GM06990 (cell line): ENCODE results near the gene ZNF536.

Source experiments
- DNase-seq: peaks from one replicate; pipeline ENCODE4 v3.0.0-alpha.2; 2011; ENCODE audit not compliant: insufficient read length; ENCODE audit errors: extremely low read depth
- H3K27me3 ChIP-seq: replicated peaks from 2 replicates; pipeline ENCODE4 v1.6.0; 2011; ENCODE audit warnings: low read length; ENCODE audit not compliant: control insufficient read depth, insufficient read depth
- H3K36me3 ChIP-seq: 2 replicates; pipeline ENCODE4 v1.5.1; 2011; ENCODE audit warnings: low read length; ENCODE audit not compliant: control insufficient read depth, insufficient read depth
- H3K4me3 ChIP-seq: replicated peaks from 2 replicates; pipeline ENCODE4 v1.5.1; 2011; ENCODE audit warnings: low read depth, mild to moderate bottlenecking, control low read depth, low read length
- TF ChIP-seq, protein P1 (sequence below): IDR thresholded peaks from 2 replicates; pipeline ENCODE4 v1.5.1; 2011; ENCODE audit warnings: low read length, control low read depth, mild to moderate bottlenecking, inconsistent platforms; ENCODE audit not compliant: insufficient read depth, poor library complexity, severe bottlenecking

ZNF536 gene

DNA sequence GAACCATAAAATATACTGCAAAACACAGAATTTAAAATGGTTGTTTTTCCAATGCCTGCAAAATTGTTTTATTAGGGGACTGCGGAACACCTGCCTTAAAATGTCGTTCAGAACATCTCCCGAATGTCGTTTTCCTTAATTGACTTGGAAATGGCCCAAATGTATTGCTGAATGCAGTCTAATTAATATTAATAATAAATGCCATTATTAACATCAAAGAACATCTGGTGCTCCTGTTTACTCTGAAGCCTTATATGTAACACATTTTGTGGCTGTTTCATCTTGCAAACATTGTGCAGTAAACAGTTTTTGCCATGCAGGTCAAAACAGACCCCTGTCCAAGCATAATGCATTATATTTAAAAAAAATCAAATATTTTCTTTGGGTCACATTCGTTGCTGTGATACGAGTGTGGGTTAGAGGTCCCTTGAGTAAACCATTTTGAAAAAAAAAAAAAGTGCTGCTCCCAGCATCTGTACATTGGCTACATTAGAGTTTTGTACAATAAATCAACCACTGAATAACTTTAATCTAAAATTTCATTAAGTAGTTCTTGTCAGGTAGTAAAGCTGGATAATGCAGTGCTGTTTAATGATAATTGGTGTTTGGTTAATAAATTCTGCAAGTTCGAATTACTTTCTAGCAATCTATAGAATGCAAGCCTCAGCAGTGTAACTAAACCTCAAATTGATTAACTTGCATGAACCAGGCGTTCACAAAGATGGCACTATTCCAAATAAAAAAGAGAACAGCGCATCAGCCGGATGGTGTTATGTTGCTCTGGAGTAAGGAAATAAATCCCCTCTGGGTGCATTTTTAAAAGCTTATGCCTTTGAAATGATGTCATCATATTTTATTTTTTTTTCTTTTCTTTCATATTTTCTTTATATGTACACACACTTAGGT is 140.2 kb downstream of the ZNF536 start:
- no peak overlapping the region for H3K4me3 ChIP-seq
- DNase-seq: no peak
- TF ChIP-seq, protein P1, sequence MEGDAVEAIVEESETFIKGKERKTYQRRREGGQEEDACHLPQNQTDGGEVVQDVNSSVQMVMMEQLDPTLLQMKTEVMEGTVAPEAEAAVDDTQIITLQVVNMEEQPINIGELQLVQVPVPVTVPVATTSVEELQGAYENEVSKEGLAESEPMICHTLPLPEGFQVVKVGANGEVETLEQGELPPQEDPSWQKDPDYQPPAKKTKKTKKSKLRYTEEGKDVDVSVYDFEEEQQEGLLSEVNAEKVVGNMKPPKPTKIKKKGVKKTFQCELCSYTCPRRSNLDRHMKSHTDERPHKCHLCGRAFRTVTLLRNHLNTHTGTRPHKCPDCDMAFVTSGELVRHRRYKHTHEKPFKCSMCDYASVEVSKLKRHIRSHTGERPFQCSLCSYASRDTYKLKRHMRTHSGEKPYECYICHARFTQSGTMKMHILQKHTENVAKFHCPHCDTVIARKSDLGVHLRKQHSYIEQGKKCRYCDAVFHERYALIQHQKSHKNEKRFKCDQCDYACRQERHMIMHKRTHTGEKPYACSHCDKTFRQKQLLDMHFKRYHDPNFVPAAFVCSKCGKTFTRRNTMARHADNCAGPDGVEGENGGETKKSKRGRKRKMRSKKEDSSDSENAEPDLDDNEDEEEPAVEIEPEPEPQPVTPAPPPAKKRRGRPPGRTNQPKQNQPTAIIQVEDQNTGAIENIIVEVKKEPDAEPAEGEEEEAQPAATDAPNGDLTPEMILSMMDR: no peak
- H3K27me3 ChIP-seq: no peaks in the 10 kb centered on the region
- no peaks in the 10 kb centered on the region for H3K36me3 ChIP-seq

DNA sequence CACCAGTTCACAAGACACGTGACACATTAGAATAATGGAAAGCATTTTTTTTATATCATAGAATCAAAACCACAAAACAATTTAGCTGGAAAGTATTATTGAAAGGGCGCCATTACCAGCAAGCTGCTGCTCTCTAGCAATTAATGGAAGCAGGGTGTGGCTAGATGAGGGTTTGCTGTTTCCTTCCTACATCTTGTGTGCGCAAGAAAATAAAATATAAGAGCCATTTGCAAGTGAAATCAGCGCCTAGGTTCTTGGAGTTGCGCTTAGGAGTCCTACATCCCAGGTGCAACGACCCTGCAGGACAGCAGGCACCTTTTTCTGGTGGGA is 140.9 kb downstream of the ZNF536 start:
- TF ChIP-seq, protein P1: no peak
- Histone ChIP-seq H3K27me3 (no peaks in the 10 kb centered on the region), H3K36me3 (no peaks in the 10 kb centered on the region), H3K4me3 (no peak overlapping the region)
- no peak for DNase-seq

DNA sequence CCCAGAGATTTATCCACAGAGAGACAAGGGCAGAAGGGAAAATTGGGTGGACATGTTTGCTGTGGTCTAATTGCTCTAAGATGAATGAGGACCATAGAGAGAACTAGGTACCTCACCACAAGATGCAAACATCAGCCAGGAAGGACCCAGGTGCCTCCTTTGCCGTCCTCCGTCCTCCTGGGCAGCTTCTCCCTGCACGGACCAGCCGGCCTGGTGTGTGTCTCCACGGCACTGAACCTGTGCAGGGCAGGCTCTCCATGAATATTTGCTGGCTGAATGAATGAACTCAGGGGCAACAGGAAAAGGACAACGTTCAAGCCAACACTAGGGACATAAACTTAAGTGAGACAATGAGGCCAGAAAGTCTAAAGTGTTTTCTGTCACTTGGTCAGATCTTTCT is 143.9 kb downstream of the ZNF536 start:
- H3K36me3 ChIP-seq: no peaks in the 10 kb centered on the region
- no peaks in the 10 kb centered on the region for H3K27me3 ChIP-seq
- TF ChIP-seq, protein P1: no peak
- DNase-seq: no peak
- H3K4me3 ChIP-seq: no peak overlapping the region

DNA sequence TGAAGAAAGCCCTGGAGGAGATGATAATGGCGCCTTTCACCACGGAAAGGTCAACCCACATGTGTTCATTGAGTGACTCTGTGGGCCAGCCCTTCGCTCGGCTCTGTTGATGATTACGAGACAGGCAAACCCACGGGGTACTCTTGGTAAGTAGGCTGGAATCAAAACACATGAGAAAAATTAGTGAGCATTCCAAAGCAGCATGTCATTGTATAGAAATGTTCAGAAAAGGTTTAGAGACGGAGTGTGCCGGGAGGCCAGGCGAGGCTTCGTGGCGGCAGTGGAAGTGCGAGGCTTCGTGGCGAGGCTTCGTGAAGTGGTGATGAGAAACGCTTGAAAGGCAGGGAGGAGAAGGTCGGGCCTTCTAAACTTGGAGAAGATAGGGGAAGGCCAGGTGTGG is 144.3 kb downstream of the ZNF536 start:
- TF ChIP-seq, protein P1: no peak
- no peak overlapping the region for H3K4me3 ChIP-seq

DNA sequence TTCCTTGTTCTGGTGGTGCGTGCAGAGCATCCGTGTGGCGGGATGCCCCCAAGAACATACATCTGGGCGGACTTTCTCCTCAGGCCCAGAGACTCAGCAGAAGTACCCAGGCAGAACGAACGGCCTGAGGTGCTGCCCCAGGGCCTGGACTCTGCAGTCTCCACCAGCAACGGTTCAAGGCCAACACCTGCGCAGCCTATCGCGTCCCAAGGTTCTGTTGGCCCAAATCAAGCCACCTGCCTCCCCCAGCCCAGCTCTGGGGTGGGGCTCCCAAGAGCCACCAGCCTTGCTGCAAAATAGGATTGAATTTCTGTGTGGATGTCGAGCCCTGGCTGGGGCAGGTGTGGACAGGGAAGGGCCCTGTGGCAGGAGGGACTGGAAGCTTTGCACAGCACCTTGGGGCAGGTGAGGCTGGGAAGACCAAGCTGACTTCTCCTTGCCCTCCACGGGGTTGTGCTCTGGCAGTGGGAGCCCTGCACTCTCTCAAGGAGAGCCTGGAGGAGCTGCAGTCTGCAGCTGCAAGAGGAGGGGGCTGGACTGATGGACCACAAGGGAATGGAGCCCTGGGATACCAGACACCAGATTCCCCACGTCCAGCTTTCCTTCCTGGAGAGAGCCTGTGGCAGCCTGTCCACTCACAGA is 146.9 kb downstream of the ZNF536 start:
- no peaks in the 10 kb centered on the region for H3K36me3 ChIP-seq
- TF ChIP-seq, protein P1: no peak
- H3K27me3 ChIP-seq: no peaks in the 10 kb centered on the region
- H3K4me3 ChIP-seq: no peak overlapping the region
- DNase-seq: no peak

More for the DNA sequence above, 144.3 kb downstream of the ZNF536 start:
- no peak for DNase-seq
- Histone ChIP-seq H3K36me3 (no peaks in the 10 kb centered on the region), H3K27me3 (no peaks in the 10 kb centered on the region)
